ENCODE results near the gene REEP6.

DNA sequence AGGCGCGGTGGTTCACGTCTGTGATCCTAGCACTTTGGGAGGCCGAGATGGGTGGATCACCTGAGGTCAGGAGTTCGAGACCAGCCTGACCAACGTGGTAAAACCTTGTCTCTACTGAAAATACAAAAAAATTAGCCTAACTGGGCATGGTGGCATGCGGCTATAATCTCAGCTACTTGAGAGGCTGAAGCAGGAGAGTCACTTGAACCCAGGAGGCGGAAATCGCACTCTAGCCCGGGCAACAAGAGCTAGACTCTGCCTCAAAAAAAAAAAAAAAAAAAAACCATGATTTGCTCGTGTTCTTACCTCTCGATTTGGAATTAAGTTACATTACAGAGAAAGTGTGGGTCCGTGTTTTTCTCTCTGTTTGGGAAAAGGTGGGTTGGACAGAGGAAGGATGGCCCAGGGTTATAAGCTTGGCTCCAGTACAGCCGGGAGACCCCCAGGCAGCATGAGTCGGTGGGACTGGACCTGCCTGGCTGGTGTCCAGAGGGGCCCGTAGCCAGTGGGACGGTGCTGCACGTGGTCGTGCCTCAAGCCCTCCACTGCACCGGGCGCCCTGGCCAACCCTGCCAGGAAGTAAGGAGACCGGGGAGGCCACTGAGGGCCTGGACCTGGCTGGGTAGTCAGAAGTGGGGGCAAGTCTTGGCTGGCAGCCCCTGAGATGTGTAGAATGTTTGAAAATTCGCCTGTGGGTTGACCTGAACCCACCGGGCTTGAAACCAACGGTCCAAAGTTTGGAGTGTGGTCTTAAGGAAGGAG is 49.1 kb upstream of the REEP6 start:
- TF ChIP-seq TEAD4 (IDR thresholded peaks at IDR 0.05; ENCODE audit: low read depth, low read length) (no peak), HDAC2 (IDR thresholded peaks at IDR 0.05; ENCODE audit: borderline replicate concordance in 1 of 2, low read depth in 2 of 2, low read length in 2 of 2) (no peak), BRCA1 (IDR thresholded peaks at IDR 0.05; ENCODE audit: low read depth, low read length) (no peak), POLR2A (IDR thresholded peaks at IDR 0.05; ENCODE audit: control extremely low read depth in 1 of 2, low read depth in 2 of 2, low read length in 2 of 2) (no peak), JUN (IDR thresholded peaks at IDR 0.05; ENCODE audit: low read depth, low read length) (no peak)
- TF ChIP-seq, protein P1, sequence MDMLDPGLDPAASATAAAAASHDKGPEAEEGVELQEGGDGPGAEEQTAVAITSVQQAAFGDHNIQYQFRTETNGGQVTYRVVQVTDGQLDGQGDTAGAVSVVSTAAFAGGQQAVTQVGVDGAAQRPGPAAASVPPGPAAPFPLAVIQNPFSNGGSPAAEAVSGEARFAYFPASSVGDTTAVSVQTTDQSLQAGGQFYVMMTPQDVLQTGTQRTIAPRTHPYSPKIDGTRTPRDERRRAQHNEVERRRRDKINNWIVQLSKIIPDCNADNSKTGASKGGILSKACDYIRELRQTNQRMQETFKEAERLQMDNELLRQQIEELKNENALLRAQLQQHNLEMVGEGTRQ (IDR thresholded peaks at IDR 0.05; ENCODE audit: low read length), result no peak

Measured in H1 (cell line).